DND-41 (cell line): ENCODE data around the gene LTB4R2.

Source experiments
- ATAC-seq: fragments of 200-7000 bp; cut with Tn5 transposase; 3 replicates; pipeline ENCODE4 v1.9.1; 2021; ENCODE audit warnings: low read depth; ENCODE audit not compliant: insufficient read depth
- DNase-seq: peaks from one replicate; pipeline ENCODE4 v3.0.0-alpha.2; 2020
- H2AFZ ChIP-seq: 2 replicates; pipeline ENCODE4 v1.6.0; 2012; ENCODE audit warnings: low read depth, low read length
- H3K27ac ChIP-seq: 2 replicates; pipeline ENCODE4 v1.5.1; 2012; ENCODE audit warnings: low read length, inconsistent platforms
- H3K27me3 ChIP-seq: fragments of 200-600 bp; sonication (generic); 2 replicates; pipeline ENCODE4 v1.6.0; 2012; ENCODE audit warnings: low read length, mild to moderate bottlenecking, inconsistent platforms; ENCODE audit not compliant: insufficient read depth, poor library complexity
- H3K36me3 ChIP-seq: 2 replicates; pipeline ENCODE4 v1.5.1; 2012; ENCODE audit warnings: low read length, inconsistent platforms; ENCODE audit not compliant: insufficient read depth
- H3K4me1 ChIP-seq: 2 replicates; pipeline ENCODE4 v1.5.1; 2012; ENCODE audit warnings: mild to moderate bottlenecking, low read length; ENCODE audit not compliant: insufficient read depth
- H3K4me2 ChIP-seq: 2 replicates; pipeline ENCODE4 v1.6.0; 2012; ENCODE audit warnings: mild to moderate bottlenecking, moderate library complexity, low read length, inconsistent platforms; ENCODE audit not compliant: insufficient read depth
- H3K4me3 ChIP-seq, 2 experiments: fragments of 200-600 bp in 1 of 2; shearing (Covaris generic) in 1 of 2; 2 replicates each; pipeline ENCODE4 v1.5.1; 2012 to 2016; ENCODE audit warnings: inconsistent platforms in 2 of 2, low read length in 2 of 2, mild to moderate bottlenecking in 2 of 2, low read depth in 1 of 2, moderate library complexity in 1 of 2
- H3K79me2 ChIP-seq: 2 replicates; pipeline ENCODE4 v1.6.0; 2012; ENCODE audit warnings: low read length, inconsistent platforms; ENCODE audit not compliant: insufficient read depth
- H3K9ac ChIP-seq: 2 replicates; pipeline ENCODE4 v1.6.0; 2012; ENCODE audit warnings: low read depth, mild to moderate bottlenecking, inconsistent platforms, low read length, moderate library complexity
- H3K9me3 ChIP-seq: 2 replicates; pipeline ENCODE4 v1.5.1; 2012; ENCODE audit warnings: low read length, moderate library complexity, mild to moderate bottlenecking, inconsistent platforms; ENCODE audit not compliant: insufficient read depth, severe bottlenecking
- H4K20me1 ChIP-seq: 2 replicates; pipeline ENCODE4 v1.6.0; 2012; ENCODE audit warnings: low read length; ENCODE audit not compliant: insufficient read depth
- EZH2 ChIP-seq: IDR thresholded peaks from 3 replicates; pipeline ENCODE4 v1.6.1; 2012; ENCODE audit warnings: borderline replicate concordance, low read depth, mild to moderate bottlenecking, moderate library complexity, low read length, inconsistent platforms; ENCODE audit not compliant: severe bottlenecking
- TF ChIP-seq, protein P1 (sequence below): IDR thresholded peaks from 2 replicates; pipeline ENCODE4 v1.5.1; 2012; ENCODE audit warnings: borderline replicate concordance, low read length, moderate library complexity, mild to moderate bottlenecking; ENCODE audit not compliant: poor library complexity, severe bottlenecking; ENCODE audit errors: extremely low read depth

The LTB4R2 gene

DNA sequence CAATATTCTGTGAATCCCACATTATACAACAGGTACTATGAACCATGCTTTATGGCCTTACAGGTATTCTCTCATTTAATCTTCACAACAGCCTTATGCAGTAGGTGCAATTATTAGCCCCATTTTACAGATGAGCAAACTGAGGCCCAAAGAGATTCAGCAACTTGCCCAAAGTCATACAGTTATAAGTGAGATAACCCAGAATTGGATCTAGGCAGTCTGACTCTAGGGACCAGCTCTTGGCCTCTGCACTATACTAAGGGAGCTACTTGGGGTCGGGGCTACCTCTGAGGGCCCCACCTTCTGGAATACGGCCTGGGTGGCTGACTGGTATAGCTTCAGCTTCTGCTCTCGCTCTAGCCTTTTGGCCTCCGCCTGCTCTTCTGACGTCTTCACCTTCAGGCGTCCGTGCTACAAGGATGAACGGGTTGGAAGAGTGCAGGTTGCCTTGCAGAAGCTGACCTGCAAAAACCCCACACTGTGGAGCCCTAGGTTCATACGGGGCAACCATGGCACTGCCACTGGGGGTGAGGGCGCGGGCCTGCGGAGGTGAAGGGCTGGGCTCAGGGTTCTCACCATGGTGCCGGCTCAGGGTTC lies 39.3 kb upstream of the LTB4R2 start:
- Histone ChIP-seq H3K4me3 (peak overlapping the region; percentile 66 to 78; a peak in 3 of 4 replicates), H3K9me3 (no peaks in the 10 kb centered on the region), H3K27ac (peak overlapping the region; percentile 95), H4K20me1 (no peaks in the 10 kb centered on the region), H3K4me1 (peaks cover 27% of the 10 kb centered on the region), H3K36me3 (peaks cover 14% of the 10 kb centered on the region; the same call in 1 of the 2 replicates), H3K9ac (peak overlapping the region; percentile 95), H2AFZ (peak overlapping the region; percentile 93), H3K27me3 (no peaks in the 10 kb centered on the region), H3K79me2 (peaks cover 6% of the 10 kb centered on the region; the same call in 1 of the 2 replicates), H3K4me2 (peak overlapping the region; percentile 90)
- ATAC-seq (no peak), DNase-seq (no peak)
- TF ChIP-seq EZH2, result no peak
- TF ChIP-seq, protein P1, sequence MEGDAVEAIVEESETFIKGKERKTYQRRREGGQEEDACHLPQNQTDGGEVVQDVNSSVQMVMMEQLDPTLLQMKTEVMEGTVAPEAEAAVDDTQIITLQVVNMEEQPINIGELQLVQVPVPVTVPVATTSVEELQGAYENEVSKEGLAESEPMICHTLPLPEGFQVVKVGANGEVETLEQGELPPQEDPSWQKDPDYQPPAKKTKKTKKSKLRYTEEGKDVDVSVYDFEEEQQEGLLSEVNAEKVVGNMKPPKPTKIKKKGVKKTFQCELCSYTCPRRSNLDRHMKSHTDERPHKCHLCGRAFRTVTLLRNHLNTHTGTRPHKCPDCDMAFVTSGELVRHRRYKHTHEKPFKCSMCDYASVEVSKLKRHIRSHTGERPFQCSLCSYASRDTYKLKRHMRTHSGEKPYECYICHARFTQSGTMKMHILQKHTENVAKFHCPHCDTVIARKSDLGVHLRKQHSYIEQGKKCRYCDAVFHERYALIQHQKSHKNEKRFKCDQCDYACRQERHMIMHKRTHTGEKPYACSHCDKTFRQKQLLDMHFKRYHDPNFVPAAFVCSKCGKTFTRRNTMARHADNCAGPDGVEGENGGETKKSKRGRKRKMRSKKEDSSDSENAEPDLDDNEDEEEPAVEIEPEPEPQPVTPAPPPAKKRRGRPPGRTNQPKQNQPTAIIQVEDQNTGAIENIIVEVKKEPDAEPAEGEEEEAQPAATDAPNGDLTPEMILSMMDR, result no peak

DNA sequence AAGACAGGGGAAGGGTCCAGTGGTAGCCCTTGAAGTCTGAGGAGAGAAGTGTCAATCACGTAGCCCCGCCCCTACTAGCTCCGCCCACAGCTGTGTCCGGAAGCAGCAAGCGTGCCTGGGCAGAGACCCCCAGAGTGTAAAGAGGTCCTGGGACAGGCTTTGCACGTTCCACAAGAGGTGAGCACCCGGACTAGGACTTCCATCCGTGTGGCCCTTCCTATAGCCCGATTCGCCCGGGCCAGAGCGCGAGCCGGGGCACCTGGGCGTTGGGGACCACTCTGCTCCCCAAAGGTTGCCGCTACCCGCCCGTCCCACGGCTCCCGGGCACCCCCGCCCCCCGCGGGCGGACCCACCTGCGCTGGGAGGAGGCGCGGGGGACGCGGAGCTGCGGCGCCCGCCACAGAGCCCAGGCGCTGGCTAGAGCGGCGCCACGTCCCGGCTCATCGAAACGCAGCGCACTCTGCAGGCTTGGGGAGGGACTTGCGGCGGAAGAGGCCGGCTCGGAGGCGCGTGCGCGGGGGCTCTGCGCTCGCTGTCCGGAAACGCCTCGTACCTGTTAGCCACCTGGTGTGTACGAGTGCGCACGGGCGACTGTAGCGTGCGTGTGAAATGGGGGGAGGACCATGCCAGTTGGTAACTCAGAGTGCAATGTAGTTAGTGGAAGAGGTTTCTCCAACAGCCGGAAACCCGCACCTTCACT lies 38.7 kb upstream of the LTB4R2 start, which contains the start of gene RABGGTA:
RABGGTA (minus strand) TSS at position 464 of the 700 bp plus-strand sequence. CDS start 482 bp downstream, outside the sequence.
- H4K20me1 ChIP-seq, result no peaks in the 10 kb centered on the region
- peak within 1 kb of the TSS; percentile 66 to 78 for H3K4me3 ChIP-seq

DNA sequence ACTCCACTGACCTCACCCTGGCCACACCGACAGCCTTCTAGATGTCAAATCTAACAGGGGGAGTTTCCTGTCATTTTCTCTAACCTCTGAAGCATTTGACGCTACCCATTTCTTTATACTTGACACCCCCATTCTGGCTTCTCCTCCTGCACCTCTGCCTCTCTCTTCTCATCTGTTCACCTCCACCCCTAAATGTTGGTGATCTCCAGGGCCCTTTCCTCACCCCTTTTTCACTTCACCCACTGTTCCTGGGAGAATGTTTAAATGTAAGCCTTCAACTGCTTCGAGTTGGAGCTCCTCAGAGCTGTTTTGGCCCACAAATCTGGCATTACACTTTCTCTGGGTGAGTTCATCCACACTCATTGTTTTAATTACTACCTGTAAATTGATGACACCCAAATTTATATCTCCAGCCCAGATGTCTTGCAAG lies 38.1 kb upstream of the LTB4R2 start:
- ATAC-seq (no peak), DNase-seq (no peak)
- Histone ChIP-seq H3K4me2 (peak overlapping the region; percentile 90), H3K27ac (peak overlapping the region; percentile 95), H3K9me3 (no peaks in the 10 kb centered on the region), H3K4me3 (peak overlapping the region; percentile 66 to 78), H3K9ac (peak overlapping the region; percentile 95), H3K4me1 (peaks cover 27% of the 10 kb centered on the region), H3K27me3 (no peaks in the 10 kb centered on the region), H3K36me3 (peaks cover 8% of the 10 kb centered on the region; the same call in 1 of the 2 replicates), H3K79me2 (peaks cover 6% of the 10 kb centered on the region; the same call in 1 of the 2 replicates), H4K20me1 (no peaks in the 10 kb centered on the region), H2AFZ (peak overlapping the region; percentile 93)
- no peak for TF ChIP-seq EZH2
- TF ChIP-seq, protein P1, result no peak

More for the DNA sequence above, 38.7 kb upstream of the LTB4R2 start, which contains the start of gene RABGGTA:
- peak within 1 kb of the TSS; percentile 95 for H3K27ac ChIP-seq
- peak within 1 kb of the TSS; percentile 93 for H2AFZ ChIP-seq
- H3K9ac ChIP-seq, result peak within 1 kb of the TSS; percentile 95
- ATAC-seq (peak; percentile 97), DNase-seq (peak; percentile 90)
- H3K79me2 ChIP-seq, result peaks cover 6% of the 10 kb centered on the region; the same call in 1 of the 2 replicates
- peaks cover 13% of the 10 kb centered on the region; the same call in 1 of the 2 replicates for H3K36me3 ChIP-seq
- H3K4me2 ChIP-seq, result peak within 1 kb of the TSS; percentile 90
- no peaks in the 10 kb centered on the region for H3K9me3 ChIP-seq
- peaks cover 27% of the 10 kb centered on the region for H3K4me1 ChIP-seq
- no peaks in the 10 kb centered on the region for H3K27me3 ChIP-seq
- no peak for TF ChIP-seq EZH2
- TF ChIP-seq, protein P1, result peak; percentile 91
